HG03025 (cell line): Measurements from ENCODE around the gene FLOT1.
A peak's percentile ranks its signal among the peaks of the same experiment; 100 is the strongest.

Experiments
- ATAC-seq: cut with Tn5 transposase; IDR thresholded peaks from one replicate; pipeline ENCODE4 v1.9.1; 2021; ENCODE audit warnings: mild to moderate bottlenecking, moderate library complexity; ENCODE audit not compliant: unreplicated experiment, low FRiP score

FLOT1 gene

GRCh38 chr6:30709101-30709868 is 33.2 kb downstream of the FLOT1 start:
- ATAC-seq, result no peak

GRCh38 chr6:30707281-30707850 is 35.1 kb downstream of the FLOT1 start:
- ATAC-seq, result no peak

GRCh38 chr6:30705620-30706019 is 36.9 kb downstream of the FLOT1 start:
- no peak for ATAC-seq

- ATAC-seq, result no peak
These were observed 38.7 kb downstream of the FLOT1 start for GRCh38 chr6:30703821-30704220.

- ATAC-seq, result no peak
These were observed 39.5 kb downstream of the FLOT1 start for GRCh38 chr6:30703011-30703410.

- ATAC-seq, result no peak
These were observed 42.1 kb downstream of the FLOT1 start for GRCh38 chr6:30700340-30700739.

GRCh38 chr6:30696432-30696831 is 46.1 kb downstream of the FLOT1 start:
- ATAC-seq, result no peak

- no peak for ATAC-seq
These were observed 51.2 kb downstream of the FLOT1 start for GRCh38 chr6:30691208-30691847.

GRCh38 chr6:30690403-30691207 is 51.9 kb downstream of the FLOT1 start, which contains the start of gene NRM:
NRM (minus strand) TSS chr6:30690984; CDS start chr6:30690974, 10 bp downstream.
- no peak for ATAC-seq

- ATAC-seq, result no peak
These were observed 52.5 kb downstream of the FLOT1 start for GRCh38 chr6:30689985-30690384.

GRCh38 chr6:30689022-30689865 is 53.2 kb downstream of the FLOT1 start:
- ATAC-seq, result no peak

- no peak for ATAC-seq
These were observed 53.9 kb downstream of the FLOT1 start for GRCh38 chr6:30688569-30688968.

- ATAC-seq, result no peak
These were observed 54.6 kb downstream of the FLOT1 start for GRCh38 chr6:30687659-30688431.

GRCh38 chr6:30686908-30687658 is 55.4 kb downstream of the FLOT1 start:
- peak; percentile 35 for ATAC-seq

- no peak for ATAC-seq
These were observed 56.2 kb downstream of the FLOT1 start, which contains the start of gene PPP1R18 for GRCh38 chr6:30686009-30686907. PPP1R18 (minus strand) TSS chr6:30686645; CDS start chr6:30686018, 627 bp downstream.

GRCh38 chr6:30685157-30686008 is 57.1 kb downstream of the FLOT1 start:
- ATAC-seq, result no peak
